NCI-H2227 treated with DMSO at 0.1 percent for 48 hours (cell line): ENCODE results near the gene MEGF10.

ENCODE experiments used
- DNase-seq: peaks from one replicate; lab custom pipeline; 2025; lab: John Stamatoyannopoulos, UW

The MEGF10 gene

DNA sequence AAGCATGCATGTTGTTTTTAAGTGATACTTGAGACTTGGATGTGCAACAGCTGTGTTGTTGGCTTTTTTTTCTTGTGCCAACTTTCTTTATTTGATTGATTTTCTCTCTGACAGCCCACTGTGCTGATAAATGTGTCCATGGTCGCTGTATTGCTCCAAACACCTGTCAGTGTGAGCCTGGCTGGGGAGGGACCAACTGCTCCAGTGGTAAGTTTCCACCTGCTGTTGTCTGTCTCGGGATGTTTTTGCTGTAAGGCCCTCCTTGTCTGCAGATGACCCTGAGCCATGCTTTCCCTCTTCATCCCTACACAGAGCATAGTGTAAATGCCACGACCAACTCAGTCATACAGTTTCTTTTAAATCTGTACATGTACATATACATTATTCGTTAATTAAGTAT lies 79.2 kb downstream of the MEGF10 start:
- DNase-seq, result no peak

DNA sequence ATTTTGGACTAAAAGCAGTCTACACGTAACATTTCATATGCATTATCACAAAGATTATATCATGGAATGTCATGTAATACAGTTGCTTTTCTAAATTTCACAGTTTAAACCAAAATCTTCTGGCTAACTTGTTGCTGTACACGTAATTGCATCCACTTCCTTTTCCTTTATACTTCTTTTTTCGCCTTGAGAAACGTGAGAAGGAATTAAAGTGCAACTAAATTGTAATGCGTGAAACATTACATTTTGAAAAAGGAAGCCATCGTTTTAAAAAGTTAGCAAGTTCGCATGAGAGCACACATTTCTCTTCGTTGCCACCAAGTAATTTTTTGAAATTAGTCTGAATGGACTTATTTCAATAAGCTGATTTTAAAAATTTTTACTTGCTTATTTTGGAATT lies 80.0 kb downstream of the MEGF10 start:
- DNase-seq, result no peak

DNA sequence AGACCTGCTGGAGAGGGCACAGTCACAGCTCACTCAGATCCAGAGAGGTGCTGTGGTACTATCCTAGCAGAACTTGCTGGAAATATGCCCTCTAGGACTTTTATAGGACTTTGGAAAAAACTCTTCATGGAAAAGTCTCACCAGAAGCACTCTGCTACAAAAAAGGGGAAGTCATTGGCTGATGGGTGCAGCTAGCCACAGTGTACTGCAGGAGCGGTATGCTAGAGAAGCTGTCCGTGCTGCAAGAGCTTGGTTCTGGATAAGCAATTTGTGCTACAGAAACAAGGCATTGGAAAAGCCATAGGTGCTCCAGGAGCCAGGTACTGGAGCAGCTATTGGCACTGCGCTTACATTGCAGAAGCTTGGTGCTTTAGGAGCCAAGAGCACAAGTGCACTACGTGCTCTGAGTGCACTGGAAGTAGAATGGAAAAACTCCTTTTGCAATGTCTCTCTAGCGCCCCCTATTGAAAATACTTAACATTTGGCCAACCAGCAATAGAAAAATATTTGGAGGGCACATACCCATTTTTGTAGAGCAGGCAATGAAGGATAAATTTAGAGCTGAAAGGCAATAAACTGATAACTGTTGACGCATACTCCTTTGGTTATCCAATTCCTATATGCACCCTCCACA lies 83.4 kb downstream of the MEGF10 start:
- DNase-seq, result no peak

DNA sequence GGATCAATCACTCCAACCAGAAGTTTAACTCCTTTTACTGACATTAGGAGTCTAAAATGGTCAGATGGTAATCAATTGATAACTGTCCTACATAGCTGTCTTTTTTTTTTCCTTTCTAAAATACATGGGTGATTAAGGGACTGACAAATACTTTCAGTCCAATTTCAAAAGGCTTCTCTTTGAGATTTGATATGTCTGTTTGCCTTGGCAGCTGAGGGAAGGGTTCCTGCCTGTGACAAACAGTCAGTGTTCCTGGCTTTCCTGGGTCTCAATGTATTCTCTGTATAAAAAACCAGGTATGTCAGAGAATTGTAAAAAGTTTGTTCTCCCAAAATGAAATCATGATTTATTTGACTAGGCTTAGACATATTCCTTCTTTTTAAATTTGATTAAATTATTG lies 84.5 kb downstream of the MEGF10 start:
- DNase-seq, result no peak

DNA sequence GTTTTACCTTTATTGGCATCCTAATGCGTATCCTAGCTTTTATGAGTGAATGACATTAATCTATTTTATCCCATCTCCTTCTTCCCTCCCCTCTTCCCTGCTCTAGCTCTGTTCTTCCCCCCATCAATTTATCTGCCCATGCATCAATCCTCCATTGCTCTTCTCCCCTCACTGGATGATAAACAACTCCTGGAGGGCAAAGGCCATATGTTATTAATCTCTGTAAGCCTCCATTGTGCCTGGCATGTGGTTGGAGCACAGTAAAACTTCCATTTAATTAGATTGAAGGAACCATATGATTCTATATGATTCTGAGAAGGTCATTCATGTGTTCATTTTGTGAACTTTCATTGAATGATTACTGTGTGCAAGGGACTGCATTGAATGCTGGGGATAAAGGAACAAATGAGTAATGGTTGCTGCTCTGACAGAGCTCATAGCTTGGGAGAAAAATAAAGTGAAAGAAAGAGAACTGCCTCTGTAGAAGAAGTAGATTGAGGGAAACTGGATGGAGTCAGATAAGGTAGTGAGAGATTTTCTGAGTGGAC lies 85.0 kb downstream of the MEGF10 start:
- no peak for DNase-seq

DNA sequence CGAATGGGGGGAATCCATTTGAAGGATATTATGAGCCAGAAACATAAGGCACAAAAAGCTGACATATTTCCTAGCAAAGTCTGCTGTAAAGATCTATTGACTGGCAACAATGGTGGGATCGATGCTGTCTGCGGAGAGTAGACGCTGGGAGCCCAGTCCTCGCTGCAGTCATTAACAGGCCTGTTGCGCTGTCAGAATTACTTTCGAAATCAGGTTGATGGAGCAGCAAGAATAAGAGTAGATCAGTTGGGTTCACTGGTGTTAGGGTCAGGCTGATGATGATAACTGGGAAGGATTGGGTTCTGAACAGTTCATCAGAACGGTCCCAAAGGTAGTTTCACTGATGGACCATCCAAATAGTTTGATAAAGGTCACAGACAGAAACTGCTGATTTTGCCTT lies 87.1 kb downstream of the MEGF10 start:
- DNase-seq, result no peak

DNA sequence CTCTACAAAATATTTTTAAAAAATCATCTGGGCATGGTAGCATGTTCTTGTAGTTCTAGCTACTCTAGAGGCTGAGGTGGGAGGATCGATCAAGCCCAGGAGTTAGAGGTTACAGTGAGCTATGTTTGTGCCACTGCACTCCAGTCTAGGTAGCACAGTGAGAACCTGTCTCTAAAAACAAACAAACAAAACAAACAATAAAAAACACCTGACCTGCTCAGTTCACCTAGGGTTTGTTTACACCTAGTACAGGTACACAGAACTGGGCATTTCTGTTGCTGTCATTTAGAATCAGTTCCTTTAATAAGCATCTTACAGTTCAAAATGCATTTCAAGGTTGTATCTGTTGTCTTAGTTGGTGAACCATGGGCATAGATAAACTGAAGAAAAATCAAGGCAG lies 95.3 kb downstream of the MEGF10 start:
- DNase-seq, result no peak

DNA sequence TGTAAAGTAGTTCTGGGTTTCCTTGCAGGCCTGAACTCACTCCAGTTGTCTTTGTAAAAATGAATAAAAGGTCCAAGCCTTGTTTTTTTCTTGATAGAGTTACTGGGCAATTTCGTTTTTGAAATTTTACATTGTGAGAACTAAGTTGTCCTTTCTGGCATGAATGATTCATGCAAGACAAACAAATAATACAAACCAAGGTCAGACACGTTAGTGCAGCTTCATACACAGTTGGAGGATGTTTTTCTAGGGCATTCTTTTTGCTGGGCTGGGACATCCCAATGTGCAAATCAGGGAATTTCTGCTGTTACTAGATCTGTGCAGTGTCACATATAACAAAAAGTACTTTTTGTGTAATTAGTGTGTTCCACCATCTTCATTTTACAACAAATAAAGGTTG lies 96.0 kb downstream of the MEGF10 start:
- DNase-seq, result no peak

DNA sequence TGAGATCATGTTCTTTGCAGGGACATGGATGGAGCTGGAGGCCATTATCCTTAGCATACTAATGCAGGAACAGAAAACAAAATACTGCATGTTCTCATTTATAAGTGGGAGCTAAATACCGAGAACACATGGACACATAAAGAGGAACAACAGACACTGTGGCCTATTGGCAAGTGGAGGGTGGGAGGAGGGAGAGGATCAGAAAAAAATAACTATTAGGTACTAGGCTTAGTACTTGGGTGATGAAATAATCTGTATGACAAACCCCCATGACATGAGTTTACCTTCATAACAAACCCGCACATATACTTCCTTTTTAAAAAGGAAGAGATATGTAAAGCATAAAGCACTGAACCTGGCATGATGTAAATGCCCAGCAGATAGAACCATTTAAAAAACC lies 99.0 kb downstream of the MEGF10 start:
- DNase-seq, result no peak

DNA sequence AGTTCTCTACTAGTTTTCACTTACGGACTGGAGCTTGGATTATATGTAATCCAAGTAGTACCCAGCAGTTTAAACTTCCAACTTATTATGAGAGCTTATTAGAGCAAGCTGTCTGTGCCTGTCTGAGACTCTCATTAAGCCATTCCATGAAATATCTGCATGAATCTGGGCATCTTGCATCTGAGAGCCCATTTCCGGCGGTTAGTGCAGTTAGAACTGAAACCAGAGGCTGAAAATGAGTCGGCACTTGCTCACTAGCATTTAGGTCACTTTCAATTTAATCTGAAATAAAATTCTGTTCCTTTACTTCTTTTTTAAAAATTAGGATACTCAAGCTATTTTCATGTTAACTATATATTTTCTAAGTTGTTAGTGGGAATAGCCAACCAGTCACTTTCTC lies 102.2 kb downstream of the MEGF10 start:
- DNase-seq, result no peak

DNA sequence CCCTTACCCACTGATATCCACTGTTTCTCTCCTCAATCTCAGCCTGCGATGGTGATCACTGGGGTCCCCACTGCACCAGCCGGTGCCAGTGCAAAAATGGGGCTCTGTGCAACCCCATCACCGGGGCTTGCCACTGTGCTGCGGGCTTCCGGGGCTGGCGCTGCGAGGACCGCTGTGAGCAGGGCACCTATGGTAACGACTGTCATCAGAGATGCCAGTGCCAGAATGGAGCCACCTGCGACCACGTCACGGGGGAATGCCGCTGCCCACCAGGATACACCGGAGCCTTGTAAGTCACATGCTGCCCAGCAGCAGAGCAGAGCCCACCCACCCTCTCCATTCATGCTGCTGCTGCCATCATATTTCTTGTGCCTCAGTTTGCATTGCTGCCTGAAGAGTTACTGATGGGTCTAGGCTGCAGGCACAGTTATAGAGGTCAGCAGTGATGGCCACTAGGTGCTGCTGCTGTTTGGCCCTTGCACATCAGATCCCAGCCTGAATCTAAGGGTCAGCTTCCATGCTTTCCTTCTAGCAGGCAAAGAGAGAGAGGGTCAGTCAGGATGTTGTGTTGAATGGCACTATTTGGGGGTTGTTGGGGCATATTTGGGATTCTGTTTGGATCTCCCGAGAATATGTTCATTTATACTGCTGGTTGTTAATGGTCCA lies 106.0 kb downstream of the MEGF10 start:
- no peak for DNase-seq

DNA sequence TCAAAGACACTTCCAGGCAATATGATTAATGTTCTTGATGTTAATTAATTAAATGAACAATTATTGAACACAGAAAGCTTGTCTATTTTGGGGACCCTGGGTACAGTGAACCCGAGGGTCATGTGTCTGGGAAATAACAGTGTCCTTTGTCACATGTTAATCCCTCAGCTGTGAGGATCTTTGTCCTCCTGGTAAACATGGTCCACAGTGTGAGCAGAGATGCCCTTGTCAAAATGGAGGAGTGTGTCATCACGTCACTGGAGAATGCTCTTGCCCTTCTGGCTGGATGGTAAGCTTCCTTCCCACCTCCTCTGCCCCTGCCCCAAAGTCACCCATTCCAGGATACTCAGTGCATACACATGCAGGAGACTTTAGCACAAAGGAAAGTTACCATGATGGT lies 107.9 kb downstream of the MEGF10 start:
- DNase-seq, result no peak

DNA sequence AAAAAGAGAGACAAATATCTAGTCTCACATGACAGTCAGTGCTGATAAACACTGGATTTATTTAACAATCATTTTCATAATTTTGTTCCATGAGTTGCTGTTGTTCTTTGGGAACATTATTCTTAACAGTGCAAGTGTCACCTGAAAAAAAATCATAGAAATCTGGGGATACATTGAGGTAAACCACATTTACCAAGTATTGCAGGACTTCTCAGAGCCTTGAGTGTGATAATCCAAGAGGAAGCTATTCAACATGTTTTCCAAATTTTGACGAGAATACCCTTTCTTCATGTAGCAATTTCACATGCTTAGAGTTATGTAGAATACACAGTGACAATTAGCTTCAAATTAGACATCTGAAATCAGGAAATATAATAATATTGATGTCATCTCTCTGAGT lies 108.5 kb downstream of the MEGF10 start:
- DNase-seq, result no peak

DNA sequence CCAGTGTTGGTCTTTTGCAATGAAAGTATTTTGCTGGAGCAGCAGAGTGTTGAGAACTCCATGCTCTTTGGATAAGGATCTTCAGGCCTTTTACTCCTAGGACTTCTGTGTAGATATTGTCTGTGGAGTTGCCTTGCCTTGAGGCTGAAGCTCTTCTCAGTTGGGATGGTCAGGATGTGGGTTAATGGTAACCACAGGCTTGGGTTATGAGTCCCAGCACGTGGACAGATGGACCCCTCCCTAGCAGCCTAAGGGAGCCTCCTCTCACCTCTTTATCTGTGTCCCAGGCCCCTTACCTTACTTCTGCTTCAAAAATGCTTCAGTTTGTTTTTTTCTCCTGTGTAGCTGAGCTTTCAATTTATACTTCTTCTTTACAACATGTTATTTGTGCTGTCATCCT lies 109.9 kb downstream of the MEGF10 start:
- DNase-seq, result no peak

DNA sequence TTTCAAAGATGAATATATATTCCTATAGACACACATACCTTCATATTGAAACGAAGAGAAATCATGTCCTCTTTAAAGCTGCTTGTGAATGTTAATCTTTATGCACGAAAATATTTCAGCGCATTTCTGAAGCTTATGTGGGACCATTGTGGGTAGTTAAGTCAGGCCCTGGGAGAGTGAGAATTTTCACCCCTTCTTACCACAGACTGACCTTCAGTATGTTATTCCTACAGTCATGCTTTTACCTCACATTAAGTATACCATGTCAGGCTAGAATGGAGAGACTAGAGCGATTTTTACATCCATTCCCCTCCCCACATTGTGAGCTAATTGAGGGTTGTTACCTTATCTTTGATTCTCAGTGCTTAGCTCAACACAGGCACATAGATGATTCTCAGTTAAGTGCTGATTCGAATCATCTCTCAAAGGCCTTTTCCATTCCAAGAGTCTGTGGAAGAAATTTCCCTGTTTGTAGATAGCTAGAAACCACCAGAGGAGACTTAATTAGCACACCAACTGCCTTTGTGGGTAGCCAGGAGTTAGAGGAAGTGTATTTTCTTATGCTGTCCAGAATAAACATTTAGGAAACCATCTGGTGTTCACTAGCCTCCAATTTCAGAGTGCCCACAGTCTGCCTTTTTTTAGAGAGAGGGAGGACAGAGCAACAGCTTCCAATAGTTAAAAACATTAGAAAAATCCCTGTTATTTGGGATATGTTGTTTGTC lies 110.5 kb downstream of the MEGF10 start:
- DNase-seq, result no peak

DNA sequence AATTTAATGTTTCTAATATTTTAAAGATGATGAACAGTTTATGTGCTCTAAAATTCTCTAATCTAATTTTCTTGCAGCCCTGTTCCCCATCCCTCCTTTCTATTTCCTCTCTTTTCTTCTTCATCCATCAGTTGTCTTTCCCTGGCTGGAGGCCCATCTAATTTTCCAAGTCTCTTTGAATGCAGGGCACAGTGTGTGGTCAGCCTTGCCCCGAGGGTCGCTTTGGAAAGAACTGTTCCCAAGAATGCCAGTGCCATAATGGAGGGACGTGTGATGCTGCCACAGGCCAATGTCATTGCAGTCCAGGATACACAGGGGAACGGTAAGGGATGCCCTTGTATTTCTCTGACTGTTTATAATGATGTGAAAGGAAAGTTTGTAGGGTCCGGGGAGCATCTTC lies 111.8 kb downstream of the MEGF10 start:
- no peak for DNase-seq

DNA sequence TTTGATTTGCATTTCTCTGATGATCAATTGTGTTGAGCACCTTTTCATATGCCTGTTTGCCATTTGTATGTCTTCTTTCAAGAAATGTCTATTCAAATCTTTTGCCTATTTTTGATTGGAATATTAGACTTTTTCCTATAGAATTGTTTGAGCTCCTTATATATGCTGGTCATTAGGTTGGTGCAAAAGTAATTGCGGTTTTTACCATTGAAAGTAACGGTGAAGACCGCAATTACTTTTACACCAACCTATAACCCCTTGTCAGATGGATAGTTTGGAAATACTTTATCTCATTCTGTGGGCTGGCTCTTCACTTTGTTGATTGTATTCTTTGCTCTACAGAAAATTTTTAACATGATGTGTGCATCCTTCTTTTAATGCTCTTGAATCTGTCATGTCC lies 113.6 kb downstream of the MEGF10 start:
- DNase-seq, result no peak

DNA sequence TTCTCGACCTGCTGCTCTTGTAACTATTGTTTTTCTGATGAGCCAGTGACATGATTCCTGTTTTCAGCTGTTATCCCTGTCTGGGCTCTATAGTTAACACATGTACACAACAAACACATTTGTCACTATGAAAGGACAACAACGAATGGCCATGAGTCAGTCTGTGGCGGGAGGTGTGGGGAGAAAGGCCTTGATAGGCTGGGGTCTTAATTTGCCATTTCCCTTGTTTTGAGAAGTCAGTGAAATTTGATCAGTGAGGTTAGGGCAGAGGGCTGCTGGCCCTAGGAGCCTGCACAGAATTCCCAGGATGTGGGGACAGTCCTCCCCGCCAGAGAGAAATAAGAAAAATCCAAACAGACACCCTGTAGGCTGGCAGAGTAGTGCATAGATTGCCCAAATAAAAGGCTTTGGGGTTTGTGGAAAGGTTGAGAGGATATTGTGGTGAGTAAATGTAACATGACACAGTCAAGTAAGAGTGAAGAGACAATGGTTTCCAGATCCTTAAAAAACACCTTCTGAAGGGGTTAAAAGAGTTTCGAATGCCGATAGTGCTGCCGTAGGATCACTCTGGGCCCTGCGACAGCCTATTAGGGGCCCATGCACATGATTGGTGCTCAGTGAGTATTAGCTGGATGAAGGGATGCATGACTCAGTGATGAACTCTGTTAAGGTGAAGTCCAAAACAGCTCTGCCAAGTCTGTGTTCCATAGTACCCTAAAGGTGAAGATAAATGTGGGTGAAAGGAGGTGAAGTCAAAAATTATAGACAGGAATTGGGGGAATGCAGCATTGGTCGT lies 115.9 kb downstream of the MEGF10 start:
- no peak for DNase-seq

DNA sequence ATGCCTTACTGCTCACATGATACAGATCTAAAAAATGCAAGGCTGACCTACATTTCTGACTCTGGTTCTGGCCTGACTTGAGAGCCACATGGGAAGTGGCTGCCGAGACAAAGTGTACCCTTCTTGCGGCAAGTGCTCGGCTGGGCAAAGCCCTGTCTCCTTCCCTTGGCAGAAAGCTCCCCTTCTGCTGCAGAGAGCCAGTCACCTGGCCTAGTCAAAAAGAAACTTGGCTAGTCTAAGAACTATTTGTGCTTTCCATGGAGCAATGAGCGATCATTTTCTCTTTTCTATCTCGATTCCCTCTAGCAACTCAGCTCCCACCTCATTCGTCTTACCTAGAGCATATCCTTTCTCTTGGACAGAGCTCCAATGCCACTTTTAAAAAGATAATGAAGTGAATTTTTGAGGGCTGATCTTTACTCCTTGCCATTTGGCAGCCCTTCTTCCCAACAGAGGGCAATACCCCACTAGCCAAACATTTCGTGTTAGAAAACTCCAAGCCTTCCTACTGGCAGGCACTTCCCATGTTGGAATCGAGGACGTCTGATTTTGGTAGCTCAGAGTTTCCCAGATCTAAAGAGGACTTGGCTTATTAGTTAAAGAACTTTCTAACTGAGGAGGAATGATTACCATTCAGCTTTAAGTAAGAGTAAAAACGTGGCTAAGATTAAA lies 118.8 kb downstream of the MEGF10 start:
- no peak for DNase-seq

DNA sequence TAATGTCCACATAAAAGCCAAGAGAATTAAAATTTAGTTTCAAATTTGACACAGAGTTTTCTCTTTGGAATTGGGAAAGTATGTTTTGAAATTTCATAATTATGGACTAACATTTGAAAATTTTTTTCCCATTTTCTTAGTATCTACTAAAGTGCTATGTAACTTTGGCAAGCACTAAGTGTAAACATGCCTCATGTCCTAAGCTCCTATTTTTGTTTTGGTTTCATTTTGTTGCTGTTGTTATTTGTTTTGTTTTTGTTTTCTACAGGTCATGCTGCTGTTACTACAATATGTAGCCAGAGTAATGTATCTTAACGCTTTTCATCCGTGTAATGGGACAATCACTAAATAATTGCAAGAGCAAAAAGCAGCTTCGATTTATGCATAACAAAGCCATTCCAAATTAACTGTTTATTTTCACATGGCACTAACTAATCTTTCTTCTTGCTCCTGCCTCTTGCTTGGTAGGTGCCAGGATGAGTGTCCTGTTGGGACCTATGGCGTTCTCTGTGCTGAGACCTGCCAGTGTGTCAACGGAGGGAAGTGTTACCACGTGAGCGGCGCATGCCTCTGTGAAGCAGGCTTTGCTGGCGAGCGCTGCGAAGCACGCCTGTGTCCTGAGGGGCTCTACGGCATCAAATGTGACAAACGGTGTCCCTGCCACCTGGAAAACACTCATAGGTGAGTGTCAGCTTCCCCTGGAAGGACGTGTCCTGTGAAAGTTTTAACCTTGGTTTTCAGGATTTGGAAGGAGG lies 119.5 kb downstream of the MEGF10 start:
- DNase-seq, result no peak

DNA sequence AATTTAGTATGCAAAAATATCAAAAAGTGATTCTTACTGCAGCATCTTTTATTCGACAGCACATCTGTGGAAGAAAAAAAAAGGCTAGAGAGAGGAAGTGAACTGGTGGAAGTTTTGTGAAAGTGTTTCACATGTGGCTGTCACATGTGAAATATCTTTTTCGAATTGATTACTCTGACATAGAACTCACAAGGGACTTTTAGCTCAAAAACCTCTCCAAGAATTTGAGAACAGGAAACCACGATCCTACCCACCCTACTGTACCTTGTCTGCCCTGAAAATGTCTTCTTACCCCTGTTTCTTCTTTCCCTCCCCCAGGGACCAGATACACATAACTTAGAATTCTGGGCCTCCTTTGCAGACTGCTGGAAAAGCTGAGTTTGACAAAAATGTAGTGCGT lies 120.4 kb downstream of the MEGF10 start:
- no peak for DNase-seq
